Activated T-helper 9 cell treated with anti-CD3 and anti-CD28 coated beads, Interleukin-2, amount 50 U/mL, for 16 hours (primary cell): ENCODE data around the gene FSIP1.

Experiments
- DNase-seq: peaks from one replicate; pipeline ENCODE4 v3.0.0-alpha.2; 2020; ENCODE audit warnings: low read depth

FSIP1 gene

DNA sequence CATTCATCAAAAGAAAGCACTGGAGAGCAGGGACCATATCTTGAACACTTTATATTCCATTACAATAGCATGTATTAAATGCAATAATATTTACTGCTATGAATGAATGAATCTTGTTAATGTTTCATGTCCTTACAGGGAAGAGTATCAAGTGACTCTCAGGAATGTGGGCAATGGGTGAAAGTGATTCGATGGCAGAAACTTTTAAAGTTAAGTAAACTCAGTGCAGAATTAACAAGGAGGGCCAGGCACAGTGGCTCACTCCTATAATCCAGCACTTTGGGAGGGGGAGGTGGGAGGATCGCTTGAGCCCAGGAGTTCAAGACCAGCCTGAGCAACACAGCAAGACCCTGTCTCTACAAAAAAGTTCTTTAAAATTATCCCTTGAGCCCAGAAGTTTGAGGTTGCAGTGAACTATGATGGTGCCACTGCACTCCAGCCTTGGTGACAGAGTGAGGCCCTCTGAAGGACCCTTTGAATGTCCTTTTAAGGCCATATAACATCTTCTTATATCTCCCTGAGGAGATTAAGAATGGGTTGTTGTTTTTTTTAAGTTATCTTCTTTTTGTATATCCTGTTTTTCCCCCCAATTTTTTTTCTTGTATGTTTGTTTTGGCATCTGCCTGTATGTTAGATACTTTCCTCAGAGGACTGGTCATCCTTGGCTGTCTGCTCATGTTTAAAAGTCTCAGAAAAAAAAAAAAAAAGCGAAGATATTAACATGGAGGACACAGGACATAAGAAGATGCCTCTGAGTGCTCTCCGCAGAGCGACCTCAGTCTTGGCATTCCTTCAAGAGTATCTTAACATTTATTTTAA, 9.6 kb upstream of the FSIP1 start:
- no peak for DNase-seq

DNA sequence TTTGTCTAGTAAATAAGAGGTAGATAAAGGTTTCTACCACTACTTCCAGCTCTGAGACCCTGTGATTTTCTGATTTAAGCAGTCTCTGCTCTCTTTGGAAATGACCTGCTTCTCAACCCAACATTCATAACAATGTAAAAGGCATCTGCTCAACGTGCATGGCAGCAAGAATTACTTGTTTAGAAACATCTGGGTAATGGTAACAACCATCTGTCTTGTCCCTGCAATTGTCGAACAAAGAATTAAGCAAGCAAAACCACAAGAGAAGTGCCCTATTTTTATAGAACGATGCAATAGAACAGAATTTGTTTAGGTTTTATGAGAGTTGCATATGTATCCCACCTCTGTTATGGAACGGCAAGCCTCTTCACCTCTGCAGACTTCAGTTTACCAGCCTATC, 7.1 kb upstream of the FSIP1 start:
- no peak for DNase-seq

GRCh38 chr15:39788800-39789565, 6.3 kb upstream of the FSIP1 start:
- no peak for DNase-seq

- DNase-seq: no peak
These were observed 5.5 kb upstream of the FSIP1 start for GRCh38 chr15:39788108-39788507.

DNA sequence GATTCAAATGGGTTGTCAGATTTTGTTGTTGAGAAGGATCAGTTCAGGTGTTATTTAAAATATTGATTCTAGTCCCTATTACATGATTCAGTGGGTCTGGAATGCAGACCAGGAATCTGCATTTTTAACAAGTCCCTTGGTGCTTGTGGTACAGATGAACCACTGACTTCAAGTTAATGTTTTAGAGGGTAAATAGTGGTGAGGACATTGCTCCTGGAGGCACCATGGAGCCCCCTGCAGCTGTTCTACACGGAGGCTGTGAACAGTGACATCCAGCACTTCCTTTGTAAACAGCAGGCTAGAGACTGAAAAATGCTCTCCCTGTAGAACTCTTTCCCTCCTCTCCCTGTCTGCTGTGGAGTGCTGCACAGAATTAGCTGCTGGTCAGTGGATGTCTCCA, 4.8 kb upstream of the FSIP1 start:
- DNase-seq: no peak

GRCh38 chr15:39786447-39787056, 3.9 kb upstream of the FSIP1 start:
- DNase-seq: no peak

GRCh38 chr15:39785841-39786240, 3.2 kb upstream of the FSIP1 start:
- no peak for DNase-seq

GRCh38 chr15:39785139-39785538, 2.5 kb upstream of the FSIP1 start:
- no peak for DNase-seq

DNA sequence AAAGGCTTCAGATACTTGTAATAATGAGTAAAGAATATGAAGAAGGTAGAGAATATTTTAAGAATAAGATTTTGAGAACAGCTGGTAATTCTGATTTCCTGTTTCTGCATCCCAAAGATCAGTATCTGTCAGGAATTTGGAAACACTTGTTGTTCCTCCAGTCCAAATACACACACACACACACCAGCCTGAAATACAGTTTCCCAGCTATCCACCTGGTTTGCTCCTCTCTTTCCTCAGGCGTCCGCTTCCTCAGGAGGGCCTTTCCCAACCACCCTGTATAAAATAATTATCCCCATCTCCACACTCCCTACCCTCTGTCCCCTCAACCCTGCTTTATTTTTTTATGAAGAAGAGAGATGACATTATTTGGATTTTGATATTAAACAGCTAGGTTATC, 2.0 kb upstream of the FSIP1 start:
- DNase-seq: no peak

GRCh38 chr15:39784125-39784524, 1.5 kb upstream of the FSIP1 start:
- no peak for DNase-seq

- no peak for DNase-seq
These were observed 691 bp upstream of the FSIP1 start for GRCh38 chr15:39783244-39783820.

DNA sequence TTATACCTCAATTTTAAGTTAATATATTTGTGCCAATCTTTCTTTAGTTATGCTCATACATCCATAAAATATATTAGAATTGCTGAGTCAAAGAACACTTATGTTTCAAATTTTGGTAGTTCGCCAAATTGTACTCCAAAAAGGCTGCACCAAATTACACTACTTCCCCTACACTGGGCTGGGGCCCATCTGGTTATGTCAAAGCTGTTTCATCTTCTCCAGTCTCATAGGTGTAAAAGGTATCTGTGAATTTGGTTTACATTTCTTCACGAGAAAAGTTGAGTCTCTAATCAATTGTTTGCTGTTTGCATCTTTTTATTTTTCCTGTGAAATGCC, 706 bp downstream of the FSIP1 start:
- no peak for DNase-seq

GRCh38 chr15:39781147-39781966, 1.3 kb downstream of the FSIP1 start:
- no peak for DNase-seq

DNA sequence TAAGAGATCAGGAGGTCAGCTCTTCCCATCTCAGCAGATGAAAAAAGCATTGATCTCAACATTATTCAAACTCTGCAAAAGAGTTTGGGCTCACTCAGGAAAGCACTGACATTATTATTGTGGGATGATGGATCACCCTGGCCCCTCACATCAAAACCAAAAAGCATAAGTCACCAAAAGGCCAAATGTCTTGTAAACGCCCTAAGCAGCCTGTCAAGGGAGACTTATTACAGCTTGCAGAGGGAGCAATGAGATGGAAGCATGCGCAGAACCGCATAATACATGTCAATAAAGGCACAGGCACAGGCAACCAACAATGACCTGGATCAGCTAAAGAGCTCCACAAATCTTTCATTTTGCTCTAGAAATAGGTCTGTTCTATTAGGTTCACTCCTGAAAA, 4.6 kb downstream of the FSIP1 start:
- no peak for DNase-seq

DNA sequence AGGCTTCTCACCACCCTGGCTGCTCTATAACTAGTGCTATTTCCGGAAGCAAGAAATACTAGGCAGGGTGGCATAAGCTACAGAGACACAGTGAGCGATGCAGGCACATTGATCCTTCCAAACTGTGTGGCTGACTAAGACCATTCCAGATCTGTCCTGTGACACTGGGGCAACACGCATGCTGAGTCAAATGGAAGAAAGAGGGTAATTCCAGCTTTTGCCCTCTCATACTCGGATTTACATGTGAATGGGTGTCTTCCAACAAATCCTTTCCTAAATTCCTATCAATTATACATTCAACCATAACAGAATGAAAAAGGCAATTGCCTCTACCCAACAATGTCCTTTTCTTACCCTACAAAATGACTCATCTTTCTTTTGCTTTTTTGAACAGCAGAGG, 5.1 kb downstream of the FSIP1 start:
- no peak for DNase-seq

GRCh38 chr15:39776068-39776467, 6.6 kb downstream of the FSIP1 start:
- DNase-seq: no peak

DNA sequence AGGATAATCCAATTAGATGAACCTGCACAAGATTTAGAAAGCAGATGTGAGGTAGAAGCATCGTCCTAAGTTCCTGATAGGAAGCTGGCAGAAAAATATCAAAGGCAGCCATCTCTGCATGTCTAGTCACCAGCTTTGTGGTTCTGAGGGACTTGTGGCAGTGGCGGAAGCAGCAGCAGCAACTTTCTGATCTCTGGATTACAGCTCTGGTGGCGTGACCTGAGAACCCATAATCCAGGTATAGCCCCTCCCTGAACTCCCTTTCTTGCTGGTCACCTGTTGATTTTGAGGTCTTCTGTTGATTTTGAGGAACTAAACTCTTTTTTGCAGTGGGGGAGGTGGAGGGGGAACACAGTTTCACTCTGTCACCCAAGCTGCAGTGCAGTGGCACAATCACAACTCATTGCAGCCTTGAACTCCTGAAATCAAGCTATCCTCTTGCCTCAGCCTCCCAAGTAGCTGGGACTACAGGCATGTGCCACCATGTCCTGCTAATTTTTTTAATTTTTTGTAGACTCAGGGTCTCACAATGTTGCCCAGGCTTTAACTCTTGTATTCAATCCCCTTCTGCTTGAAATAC, 7.9 kb downstream of the FSIP1 start:
- DNase-seq: no peak

DNA sequence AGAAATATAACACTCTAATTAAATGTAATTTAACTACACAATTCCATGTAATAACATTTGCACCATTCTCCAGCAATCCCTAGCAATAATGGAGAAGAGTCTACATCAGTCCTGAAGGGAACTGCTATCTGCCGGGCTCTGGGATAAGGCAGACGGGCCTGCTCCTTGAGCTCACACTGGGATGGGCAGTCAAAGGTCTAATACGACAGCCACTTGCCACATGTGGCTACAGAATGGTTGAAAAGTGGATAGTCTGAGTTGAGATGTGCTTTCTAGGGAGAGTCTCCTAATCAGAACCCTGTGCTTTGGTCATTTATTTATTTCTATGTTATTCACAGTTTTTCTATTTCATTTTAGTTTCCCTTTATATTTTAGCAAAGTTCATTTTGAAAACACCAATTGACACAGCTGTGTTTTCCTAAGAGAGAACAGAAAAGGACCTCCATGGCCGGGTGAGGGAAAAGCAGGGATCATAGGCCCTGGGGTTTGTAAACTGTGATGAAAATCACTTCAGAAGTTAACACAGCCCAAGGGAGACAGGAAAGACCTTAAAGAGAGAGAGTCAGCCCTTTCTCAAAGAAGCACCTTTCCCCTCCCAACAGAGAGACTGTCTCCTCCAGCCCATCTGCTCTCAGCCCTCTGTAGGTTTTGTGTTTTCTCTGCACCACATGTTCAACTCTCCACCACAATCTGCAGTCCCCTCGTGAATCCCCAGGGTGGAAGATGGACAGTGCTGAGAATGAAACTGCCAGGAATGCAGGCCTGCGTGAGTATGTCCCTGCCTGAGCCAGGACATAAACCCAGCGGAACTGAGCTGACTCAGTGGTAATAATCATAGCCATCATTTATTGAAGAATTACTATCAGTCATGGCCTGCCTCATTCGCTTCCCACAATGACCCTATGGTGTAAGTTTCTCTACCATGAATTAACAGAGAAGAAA, 11.6 kb downstream of the FSIP1 start:
- no peak for DNase-seq

- DNase-seq: no peak
These were observed 14.7 kb downstream of the FSIP1 start for GRCh38 chr15:39767921-39768320.

GRCh38 chr15:39761006-39761405, 21.6 kb downstream of the FSIP1 start:
- no peak for DNase-seq
